ENCODE results near the gene KCTD19.

GRCh38 chr16:67305216-67306071 is 21.1 kb downstream of the KCTD19 start:
- TF ChIP-seq TAF1 (IDR thresholded peaks at IDR 0.05; ENCODE audit: low read depth, low read length) (no peak), POLR2AphosphoS5 (IDR thresholded peaks at IDR 0.05; ENCODE audit: low read depth, low read length) (no peak), POLR2A (IDR thresholded peaks at IDR 0.05; ENCODE audit: low read depth, low read length) (no peak), SPI1 (IDR thresholded peaks at IDR 0.05; ENCODE audit: low read depth, low read length) (no peak)

Measured in GM12891 (cell line).